GM12873 (cell line): ENCODE results near the gene ZCCHC14.

Experiments used
- CTCF ChIP-seq: IDR thresholded peaks from 2 replicates; pipeline ENCODE4 v1.5.1; 2012; ENCODE audit warnings: low read depth, mild to moderate bottlenecking, moderate library complexity, low read length, control low read depth; ENCODE audit not compliant: insufficient read depth; ENCODE audit errors: missing control alignments

The ZCCHC14 gene

GRCh38 chr16:87431926-87432325, 60.9 kb downstream of the ZCCHC14 start:
- no peak for TF ChIP-seq CTCF

- TF ChIP-seq CTCF, result no peak
Observed at GRCh38 chr16:87426423-87427215, 66.2 kb downstream of the ZCCHC14 start.

GRCh38 chr16:87425941-87426340, 66.9 kb downstream of the ZCCHC14 start:
- TF ChIP-seq CTCF, result no peak

GRCh38 chr16:87424266-87424665, 68.6 kb downstream of the ZCCHC14 start:
- TF ChIP-seq CTCF, result no peak

GRCh38 chr16:87423429-87423828, 69.4 kb downstream of the ZCCHC14 start:
- no peak for TF ChIP-seq CTCF

GRCh38 chr16:87422106-87422505, 70.7 kb downstream of the ZCCHC14 start:
- no peak for TF ChIP-seq CTCF

GRCh38 chr16:87421003-87421912, 71.6 kb downstream of the ZCCHC14 start:
- no peak for TF ChIP-seq CTCF
